Daoy (cell line): ENCODE measurements around the gene F2. TPM values are rescaled to one million over a fixed set of nuclear protein-coding genes. Genes with fewer than 3 reads are reported as not detected.
"Not testable (repeated sequence)": the region's sequence is repeated elsewhere in the genome, so short reads cannot be mapped to it uniquely, and the experiment has no call there.

Experiments
- DNase-seq: peaks from one replicate; pipeline ENCODE4 v3.0.0-alpha.2; 2015; ENCODE audit warnings: low read depth
- total RNA-seq: library from RNA; depleted of rRNA; stranded (reverse); fragments of >200 nt; shearing (Covaris generic); gene quantifications from 2 replicates; pipeline ENCODE4 v1.2.3, GENCODE V29; 2014; rRNA removed

Gene F2
- not detected in 2 replicates for total RNA-seq

DNA sequence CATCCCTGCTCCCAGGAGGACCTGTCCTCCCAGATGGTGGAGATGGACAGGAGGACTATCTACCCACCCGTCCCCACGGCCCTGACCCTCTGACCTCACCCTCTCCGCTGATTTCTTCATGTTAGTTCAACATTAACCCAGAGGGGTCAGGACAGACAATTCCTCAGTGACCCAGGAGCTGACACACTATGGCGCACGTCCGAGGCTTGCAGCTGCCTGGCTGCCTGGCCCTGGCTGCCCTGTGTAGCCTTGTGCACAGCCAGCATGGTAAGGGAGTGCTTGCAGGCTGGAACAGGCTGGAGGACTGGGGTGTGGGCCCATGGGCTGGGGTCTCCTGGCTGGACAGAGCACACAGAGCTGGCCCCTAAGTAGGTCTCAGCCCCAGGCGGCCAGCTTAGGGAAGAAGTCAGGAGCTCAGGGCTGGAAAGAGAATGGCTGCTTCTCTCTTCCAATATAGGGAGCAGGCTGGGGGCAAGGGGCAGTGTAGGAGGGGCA is at the start of gene F2:
Gene F2, plus strand, starts transcription at position 166 of the 495 bp plus-strand sequence. Its CDS starts 23 bp downstream, at position 189.
- no peak for DNase-seq

DNA sequence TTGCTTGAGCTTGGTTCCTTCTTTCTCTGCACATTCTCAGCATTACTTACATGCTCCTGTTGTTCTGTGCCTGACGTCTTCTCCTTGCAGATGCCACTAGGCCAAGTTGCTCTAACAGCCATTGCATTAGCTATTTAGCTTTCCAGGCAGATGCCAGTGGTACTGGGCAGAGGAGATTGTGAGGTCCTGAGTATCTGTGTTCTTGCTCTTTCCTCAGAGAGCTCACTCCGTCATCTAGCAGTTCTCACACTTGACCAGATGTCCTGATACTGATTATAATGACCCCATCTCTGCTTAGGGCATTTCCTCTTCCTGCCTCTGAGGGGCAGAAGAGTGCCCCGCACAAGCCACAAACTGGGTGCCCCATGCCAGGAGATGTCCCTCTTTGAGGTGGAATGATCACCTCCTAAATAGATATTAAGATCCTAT is 49.3 kb upstream of the F2 start:
- no peak for DNase-seq

GRCh38 chr11:46670521-46670920 is 48.5 kb upstream of the F2 start:
- DNase-seq, result not testable (repeated sequence)

- DNase-seq, result no peak
Measured at GRCh38 chr11:46671958-46672315, 47.1 kb upstream of the F2 start.

- no peak for DNase-seq
Measured at GRCh38 chr11:46672381-46672839, 46.6 kb upstream of the F2 start.

DNA sequence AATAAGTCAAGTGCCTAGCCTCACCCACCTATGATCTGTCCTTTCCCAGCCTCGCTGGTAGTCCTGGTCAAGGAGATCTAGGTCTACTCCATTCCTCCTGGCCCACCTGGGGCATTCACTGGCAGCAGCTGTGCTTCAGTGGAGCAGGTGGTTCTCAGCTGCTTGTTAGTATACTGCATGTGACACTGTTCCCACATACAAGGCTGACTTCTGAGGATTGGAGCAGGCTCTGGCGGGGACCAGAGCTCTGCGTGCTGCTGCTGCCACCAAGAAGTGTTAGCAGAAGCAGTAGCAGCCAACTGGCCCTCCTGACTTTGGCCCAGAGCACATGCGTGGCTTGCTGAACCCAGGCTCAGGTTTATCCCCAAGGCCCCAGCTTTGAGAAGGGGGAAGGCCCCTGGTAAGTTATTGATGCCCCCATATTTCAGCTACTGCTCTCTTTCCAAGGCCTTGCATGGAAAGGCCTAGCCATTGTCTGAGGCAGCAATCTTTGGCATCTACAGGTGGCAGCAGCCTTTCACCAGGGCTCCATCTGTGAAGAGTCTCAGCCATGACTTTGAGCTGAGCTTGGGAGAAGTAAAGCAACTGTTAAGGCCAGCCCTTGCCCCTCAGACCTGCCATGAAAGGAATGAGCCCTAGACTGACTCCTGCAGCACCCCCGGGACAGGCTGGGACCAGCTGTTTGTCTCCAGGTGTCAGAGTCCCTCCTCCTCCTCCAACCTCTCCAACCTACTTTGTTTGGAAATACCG is 45.1 kb upstream of the F2 start:
- DNase-seq, result no peak

DNA sequence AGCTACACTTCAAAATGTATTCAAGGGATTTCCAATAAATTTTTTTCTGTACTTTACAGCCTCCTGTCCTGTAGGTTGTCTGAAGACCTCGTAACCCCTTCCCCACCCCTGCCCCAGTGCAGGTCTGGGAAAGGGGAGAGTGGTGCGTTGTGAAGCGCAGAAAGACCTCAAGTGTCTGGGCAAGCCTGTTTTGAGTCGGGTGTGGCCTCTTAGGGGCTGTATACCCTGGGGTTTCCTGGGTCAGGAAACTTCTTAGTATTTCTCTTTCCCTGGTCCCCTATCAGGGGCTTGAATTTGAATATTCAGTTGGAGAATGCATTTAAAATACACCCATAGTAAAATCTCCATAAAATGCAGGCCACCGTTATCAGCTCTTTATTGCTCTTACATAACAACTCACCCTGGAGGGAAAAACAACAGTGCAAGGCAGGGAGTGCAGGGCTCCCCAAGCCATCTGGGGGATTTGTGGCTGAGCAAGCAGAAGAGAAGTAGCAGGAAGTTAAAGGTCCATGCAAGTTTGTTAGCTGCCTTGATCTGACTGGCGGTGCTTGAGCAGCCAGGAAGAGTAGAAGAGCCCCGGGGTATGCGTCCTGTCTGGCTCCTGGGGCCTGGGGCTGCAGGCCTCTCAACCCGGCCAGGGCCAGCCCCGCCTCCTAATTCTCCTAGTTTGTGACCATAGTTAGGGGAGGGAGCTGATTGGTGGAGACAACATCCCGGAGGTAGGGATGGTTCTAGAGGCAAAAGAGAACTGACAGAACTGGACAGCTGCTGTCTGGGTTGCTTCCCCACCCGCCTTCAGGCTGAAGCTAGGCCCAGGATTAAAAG is 44.3 kb upstream of the F2 start:
- no peak for DNase-seq

DNA sequence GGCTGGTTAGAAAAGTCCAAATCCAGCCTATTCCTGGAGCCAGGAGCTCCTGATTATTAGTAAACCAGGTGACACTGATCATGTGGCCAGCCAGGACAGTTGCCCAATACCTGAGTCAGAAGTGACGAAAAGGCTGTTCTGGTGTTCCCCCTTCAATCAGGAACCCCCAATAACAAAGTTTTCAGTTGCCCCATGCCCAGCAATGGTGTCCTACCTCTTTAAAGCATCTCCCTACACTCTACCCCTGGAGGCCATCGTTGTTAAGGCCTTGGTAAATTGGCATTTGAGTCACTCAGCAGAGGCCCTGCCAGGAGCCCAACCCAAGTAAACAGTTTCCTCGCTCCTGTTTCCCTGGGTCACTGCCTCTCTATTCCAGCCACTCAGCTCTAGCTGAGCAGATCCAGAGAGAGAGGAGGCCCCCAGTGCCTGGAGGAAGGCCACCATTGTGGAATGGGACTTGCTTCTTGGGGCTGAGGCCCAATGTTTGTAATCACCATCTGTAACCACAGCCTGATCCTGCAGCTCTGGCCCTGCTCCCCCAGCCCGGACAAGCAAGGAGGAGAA is 43.6 kb upstream of the F2 start:
- DNase-seq, result peak; percentile 23

GRCh38 chr11:46675949-46676348 is 43.1 kb upstream of the F2 start:
- DNase-seq, result no peak

DNA sequence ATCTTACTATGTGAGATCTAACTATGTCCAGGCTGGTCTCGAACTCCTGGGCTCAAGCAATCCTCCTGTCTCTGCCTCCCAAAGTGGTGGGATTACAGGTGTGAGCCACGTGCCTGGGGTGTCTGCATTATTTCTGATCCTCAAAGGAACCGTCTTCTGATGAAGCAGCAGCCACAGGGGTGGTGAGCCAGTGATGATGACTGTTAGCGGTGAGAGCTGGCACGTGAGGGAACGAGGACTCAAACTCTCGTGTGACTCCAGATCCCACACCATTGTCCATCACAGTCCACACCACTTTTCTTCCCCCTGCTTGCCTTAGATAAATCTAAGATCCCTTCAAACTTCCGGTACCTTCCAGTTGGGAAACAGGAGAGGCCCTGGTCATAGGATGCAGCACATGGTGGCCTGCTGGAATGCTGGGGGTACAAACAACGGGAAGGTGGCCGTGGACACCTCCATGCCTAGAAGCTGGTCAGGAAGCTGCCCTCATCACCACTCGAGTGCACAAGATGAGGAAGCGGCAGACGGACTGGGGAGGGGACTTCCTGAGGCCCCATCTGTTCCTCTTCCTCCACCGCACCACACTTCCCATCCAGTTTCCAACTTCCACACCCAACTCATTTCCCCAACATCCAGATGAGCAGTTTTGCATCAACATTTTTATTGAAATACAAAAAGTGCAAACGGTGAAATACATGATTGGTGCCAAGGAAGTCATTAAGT is 42.4 kb upstream of the F2 start:
- no peak for DNase-seq

GRCh38 chr11:46677169-46677568 is 41.8 kb upstream of the F2 start:
- no peak for DNase-seq

DNA sequence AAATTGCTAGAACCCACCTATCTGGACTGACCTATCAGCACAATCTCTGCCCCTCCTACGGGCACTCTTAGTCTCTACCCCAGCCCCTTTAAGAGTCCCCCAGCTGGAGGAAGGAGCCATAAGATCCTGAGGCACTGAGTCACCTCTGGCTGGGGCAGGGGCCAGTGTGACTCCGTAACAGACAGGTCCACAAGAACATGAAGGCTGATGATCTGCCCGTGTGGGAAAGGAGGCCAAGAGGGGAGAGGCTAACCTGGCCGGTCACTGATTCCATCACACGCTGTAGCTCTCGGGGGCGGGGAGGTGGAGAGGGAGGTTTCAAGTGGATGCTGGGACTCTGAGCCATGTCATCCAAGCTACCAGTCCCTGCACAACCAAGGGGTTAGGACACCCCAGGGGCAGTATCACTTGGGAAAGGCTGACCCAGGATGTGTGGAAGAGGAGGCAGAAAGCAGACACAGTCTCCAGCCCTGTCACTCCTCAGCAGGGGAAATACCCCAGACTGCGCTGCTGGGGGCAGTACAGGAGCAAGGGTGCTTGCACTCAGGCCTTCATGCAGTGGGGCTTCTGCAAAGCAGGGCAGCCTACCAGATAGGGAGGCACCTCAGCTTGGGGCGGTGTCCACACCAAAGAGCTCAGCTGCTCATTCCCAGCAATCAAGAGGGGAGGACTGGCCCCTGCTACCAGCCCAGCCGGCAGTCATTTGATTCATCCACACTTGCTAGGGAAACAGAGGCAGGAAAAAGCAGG is 40.8 kb upstream of the F2 start:
- DNase-seq, result no peak

DNA sequence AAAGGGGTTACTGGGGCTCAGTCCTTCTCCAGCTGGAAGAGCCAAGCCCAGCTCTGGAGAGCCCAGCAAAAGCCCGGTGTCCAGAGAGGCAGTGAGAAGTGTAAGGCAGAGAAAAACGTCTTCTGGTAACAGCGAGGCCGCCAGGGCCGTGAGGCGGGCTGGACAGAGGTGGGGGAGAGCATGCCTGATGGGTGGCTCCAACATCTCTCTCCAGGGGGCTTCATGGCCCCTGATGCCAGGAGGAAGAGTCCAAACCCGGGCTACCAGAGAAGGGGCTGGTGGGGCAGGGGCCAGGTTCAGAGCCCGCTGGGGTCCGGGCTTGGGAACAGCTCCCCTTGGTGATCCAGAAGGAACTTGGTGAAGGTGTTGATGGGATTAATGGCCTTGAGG is 40.3 kb upstream of the F2 start:
- no peak for DNase-seq

GRCh38 chr11:46679241-46680163 is 39.5 kb upstream of the F2 start:
- no peak for DNase-seq

- no peak for DNase-seq
Measured at GRCh38 chr11:46680164-46680760, 38.8 kb upstream of the F2 start.

DNA sequence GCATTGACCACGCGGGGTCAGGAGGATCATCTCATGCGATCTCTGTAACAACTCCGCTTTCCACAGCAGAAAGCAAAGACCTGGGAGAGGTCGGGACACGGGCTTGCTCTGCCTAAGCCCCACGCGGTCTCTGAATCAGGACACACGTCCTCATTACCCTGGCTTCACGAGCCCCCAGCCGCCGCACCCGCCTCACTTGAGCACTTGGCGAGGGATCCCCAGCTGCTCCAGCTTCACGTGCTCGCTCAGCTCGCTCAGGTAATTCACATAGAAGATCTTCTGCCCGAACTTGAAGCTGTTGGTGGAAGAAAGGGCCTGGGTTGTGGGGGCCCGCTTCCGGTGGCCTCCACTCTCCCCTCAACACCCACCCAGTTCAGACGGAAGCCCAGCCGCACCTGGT is 38.2 kb upstream of the F2 start:
- no peak for DNase-seq

DNA sequence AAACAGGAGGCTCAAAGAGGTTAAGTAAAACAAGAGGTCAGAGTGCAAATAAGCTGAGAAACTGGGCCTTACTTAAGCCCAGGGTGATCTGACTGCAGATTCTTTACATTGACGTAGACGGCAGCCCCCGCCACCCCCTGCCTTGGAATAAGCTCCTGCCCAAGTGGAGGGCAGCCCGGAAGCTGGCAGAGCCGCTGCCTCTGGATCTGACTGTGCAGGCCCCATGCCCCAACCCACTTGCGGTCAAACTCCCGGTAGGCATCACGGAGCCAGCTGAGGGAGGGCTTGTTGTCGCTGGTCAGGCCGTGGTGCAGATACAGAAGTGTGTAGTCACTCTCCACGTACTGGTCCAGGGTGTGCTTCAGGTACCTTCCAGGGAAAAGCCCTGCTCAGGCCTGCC is 37.2 kb upstream of the F2 start:
- DNase-seq, result no peak

DNA sequence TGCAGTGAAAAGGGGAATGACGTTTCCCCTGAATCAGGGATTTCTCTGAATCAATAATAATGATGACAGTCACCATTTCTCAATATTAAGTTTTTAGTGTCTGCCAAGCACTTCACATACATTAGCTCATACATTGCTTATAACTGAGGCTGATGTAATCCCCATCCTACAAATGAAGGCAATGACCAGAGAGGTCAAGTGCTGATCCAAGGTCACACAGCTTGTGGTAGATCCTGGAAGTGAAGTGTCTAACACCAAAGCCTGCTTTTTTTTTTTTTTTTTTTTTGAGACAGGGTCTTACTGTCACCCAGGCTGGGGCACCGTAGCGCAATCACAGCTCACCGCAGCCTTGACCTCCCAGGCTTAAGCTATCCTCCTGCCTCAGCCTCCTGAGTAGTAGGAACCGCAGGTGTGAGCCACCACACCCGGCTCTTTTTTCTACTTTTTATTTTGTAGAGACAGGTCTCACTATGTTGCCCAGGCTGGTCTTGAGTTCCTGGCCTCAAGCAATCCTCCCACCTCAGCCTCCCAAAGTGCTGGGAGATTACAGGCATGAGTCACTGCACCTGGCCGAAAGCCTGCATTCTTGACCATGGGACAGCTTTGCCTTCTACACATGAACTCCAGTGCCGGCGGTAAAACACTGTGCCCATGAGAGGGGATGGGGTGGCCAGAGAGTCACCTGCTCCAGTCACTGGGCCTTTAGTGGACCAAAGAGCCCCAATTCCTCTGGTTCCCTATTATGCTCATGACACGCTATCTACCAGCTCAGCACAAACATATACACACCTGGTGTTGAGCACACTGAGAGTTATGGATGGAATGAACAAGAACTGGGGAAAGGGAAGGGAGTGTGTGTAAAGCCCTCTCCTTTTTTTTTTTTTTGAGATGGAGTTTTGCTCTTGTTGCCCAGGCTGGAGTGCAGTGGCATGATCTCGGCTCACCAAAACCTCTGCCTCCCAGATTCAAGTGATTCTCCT is 36.0 kb upstream of the F2 start:
- peak; percentile 32 for DNase-seq
